ENCODE results near the gene RDX. TPM values are rescaled to one million over a fixed set of nuclear protein-coding genes. Genes with fewer than 3 reads are reported as not detected.

The RDX gene
- polyA plus RNA-seq, 1 experiment, result 23.4 TPM

DNA sequence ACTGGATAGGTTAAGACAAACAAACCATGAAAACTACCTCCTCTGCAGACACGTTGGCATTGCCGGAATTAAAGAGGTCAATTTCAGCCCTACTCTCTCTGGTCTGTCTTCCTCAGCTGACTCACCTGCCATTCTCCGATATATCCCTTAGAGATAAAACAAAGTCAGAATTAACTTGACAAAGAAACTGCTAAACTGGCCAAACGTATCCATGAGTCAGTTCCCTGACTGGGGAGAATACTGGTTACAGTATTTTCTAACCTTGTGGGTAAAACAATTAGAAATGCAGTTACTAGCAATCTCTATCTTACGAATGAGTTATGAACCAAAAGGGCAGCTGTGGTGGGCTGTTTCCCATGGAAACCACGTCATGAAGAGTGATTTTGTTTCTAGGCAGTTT lies 96.2 kb downstream of the RDX start:
- CTCF ChIA-PET, result interaction anchor here (0.6 to 5.3 kb wide), 9 partner anchors 168 to 256 kb away, joined by 3 to 88 read pairs (median 11); partner anchors contain the start of gene FDX1
- POLR2A ChIA-PET, result no interaction called here
- Histone ChIP-seq H3K27me3 (ENCODE audit: control insufficient read depth, insufficient read depth, low read length) (0 out of 2 replicates have a peak, but pooled peaks cover 1% of the 10 kb centered on the region), H3K36me3 (ENCODE audit: control insufficient read depth, insufficient read depth, low read length) (no peaks in the 10 kb centered on the region), H3K4me3 (ENCODE audit: low read depth, low read length) (no peak overlapping the region)
- TF ChIP-seq, protein P1, sequence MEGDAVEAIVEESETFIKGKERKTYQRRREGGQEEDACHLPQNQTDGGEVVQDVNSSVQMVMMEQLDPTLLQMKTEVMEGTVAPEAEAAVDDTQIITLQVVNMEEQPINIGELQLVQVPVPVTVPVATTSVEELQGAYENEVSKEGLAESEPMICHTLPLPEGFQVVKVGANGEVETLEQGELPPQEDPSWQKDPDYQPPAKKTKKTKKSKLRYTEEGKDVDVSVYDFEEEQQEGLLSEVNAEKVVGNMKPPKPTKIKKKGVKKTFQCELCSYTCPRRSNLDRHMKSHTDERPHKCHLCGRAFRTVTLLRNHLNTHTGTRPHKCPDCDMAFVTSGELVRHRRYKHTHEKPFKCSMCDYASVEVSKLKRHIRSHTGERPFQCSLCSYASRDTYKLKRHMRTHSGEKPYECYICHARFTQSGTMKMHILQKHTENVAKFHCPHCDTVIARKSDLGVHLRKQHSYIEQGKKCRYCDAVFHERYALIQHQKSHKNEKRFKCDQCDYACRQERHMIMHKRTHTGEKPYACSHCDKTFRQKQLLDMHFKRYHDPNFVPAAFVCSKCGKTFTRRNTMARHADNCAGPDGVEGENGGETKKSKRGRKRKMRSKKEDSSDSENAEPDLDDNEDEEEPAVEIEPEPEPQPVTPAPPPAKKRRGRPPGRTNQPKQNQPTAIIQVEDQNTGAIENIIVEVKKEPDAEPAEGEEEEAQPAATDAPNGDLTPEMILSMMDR (IDR thresholded peaks at IDR 0.05; ENCODE audit: insufficient read depth, low read depth, low read length), result no peak
- DNase-seq (ENCODE audit: low read depth), result no peak

DNA sequence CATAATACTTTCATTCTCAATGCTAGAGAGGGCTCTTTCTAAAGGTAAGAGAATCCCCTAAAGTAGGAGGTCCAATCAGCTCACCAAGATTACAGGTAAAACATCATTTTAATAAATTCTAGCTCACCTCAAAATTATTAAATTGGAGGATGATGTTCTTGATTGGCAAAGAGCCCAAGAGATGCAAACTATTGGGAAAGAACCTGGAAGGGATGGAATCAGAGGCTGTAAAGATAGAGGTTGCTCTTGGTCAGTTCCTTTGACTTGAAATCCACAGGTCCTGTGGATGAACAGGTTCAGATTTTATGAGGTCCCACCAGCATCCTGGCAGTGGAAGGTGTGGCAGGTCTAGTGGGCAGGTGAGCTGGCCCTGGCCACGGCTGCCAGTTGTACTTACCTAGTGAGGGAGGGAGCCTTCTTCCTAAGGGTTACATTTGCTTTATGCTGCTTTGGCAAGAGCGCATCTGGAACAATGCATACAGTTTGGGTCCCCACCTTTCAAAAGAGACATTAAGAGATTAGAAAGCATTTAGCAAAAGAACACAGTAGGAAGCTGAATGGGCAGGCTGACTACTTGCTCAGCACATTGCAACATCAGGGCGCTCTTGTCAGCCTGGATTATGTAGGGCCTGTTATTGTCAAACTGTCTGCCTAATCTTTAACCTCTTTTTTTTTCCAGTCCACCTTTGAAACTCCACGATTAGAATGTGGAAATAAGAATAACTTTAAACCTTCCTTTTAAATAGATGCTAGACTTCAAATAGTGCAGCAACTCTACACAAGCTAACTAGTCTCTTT lies 97.0 kb downstream of the RDX start:
- 0 out of 2 replicates have a peak, but pooled peaks cover 1% of the 10 kb centered on the region for H3K27me3 ChIP-seq (ENCODE audit: control insufficient read depth, insufficient read depth, low read length)
- CTCF ChIA-PET, result interaction anchor here (1.2 to 5.3 kb wide), 4 partner anchors 150 to 233 kb away, joined by 3 to 88 read pairs (median 17); partner anchors contain the start of gene FDX1
- POLR2A ChIA-PET, result no interaction called here
- TF ChIP-seq, protein P1 (IDR thresholded peaks at IDR 0.05; ENCODE audit: insufficient read depth, low read depth, low read length), result no peak
- H3K36me3 ChIP-seq (ENCODE audit: control insufficient read depth, insufficient read depth, low read length), result no peaks in the 10 kb centered on the region
- H3K4me3 ChIP-seq (ENCODE audit: low read depth, low read length), result no peak overlapping the region
- no peak for DNase-seq (ENCODE audit: low read depth)

DNA sequence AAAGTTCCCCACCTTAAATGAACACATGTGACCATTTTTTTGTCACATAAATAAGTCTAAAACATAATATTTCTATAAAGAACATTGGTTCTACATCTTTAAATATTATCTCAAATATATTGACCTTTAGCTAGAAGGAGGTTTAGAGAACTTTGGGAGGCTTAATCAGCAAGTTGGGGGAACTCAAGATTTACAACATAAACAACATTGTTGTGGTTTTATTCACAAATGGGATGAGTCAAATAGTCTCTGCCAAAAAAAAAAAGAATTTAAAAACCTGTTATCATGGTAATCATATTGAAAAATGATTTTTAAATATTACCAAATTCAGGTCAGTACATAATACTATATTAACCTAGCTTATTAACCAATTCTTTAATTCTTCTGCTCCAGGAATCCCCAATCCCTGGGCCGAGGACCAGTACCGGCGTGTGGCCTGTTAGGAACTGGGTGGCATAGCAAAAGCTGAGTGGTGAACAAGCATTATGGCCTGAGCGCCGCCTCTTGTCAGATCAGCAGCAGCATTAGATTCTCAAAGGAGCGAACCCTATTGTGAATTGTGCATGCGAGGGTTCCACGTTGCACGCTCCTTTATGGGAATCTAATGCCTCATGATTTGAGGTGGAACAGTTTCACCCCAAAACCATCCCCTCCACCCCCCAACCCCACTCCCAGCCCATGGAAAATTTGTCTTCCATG lies 98.2 kb downstream of the RDX start:
- no peak for DNase-seq (ENCODE audit: low read depth)
- CTCF ChIA-PET, result interaction anchor here (0.8 to 1.2 kb wide), 2 partner anchors 13 to 170 kb away, joined by 3 read pairs; no protein-coding TSS in a partner anchor
- POLR2A ChIA-PET, result no interaction called here

DNA sequence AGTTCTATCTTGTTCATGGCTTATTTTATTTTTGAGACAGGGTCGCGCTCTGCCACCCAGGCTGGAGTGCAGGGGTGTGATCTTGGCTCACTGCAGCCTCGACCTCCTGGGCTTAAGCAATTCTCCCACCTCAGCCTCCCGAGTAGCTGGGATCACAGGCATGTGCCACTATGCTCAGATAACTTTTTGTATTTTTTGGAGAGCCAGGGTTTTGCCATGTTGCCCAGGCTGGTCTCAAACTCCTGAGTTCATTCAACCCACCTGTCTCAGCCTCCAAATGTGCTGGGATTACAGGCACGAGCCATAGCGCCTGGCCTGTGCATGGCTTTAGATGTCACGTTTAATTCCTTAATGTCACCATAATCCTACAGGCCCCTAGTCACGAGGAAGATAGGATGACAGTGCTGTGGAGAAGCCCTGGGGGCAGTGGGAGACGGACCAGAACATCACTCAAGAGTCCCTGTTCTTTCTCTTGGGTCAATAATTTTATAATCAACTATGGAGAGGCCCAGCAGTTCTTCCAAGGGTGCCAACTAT lies 99.5 kb downstream of the RDX start:
- no peak for DNase-seq (ENCODE audit: low read depth)
- ChIA-PET POLR2A (no interaction called here), CTCF (interaction anchor here (0.7 to 1.2 kb wide), 3 partner anchors 12 to 577 kb away, joined by 3 read pairs; no protein-coding TSS in a partner anchor)
- Histone ChIP-seq H3K36me3 (ENCODE audit: control insufficient read depth, insufficient read depth, low read length) (no peaks in the 10 kb centered on the region), H3K4me3 (ENCODE audit: low read depth, low read length) (no peak overlapping the region), H3K27me3 (ENCODE audit: control insufficient read depth, insufficient read depth, low read length) (0 out of 2 replicates have a peak, but pooled peaks cover 2% of the 10 kb centered on the region)
- TF ChIP-seq, protein P1 (IDR thresholded peaks at IDR 0.05; ENCODE audit: insufficient read depth, low read depth, low read length), result no peak

More for the DNA sequence above, 98.2 kb downstream of the RDX start:
- no peak overlapping the region for H3K4me3 ChIP-seq (ENCODE audit: low read depth, low read length)
- no peaks in the 10 kb centered on the region for H3K36me3 ChIP-seq (ENCODE audit: control insufficient read depth, insufficient read depth, low read length)
- H3K27me3 ChIP-seq (ENCODE audit: control insufficient read depth, insufficient read depth, low read length), result 0 out of 2 replicates have a peak, but pooled peaks cover 1% of the 10 kb centered on the region
- TF ChIP-seq, protein P1 (IDR thresholded peaks at IDR 0.05; ENCODE audit: insufficient read depth, low read depth, low read length), result no peak
